ENCODE measurements around the gene POGLUT2.

- no peak for TF ChIP-seq POLR2A (IDR thresholded peaks at IDR 0.05)
- TF ChIP-seq, protein P1, sequence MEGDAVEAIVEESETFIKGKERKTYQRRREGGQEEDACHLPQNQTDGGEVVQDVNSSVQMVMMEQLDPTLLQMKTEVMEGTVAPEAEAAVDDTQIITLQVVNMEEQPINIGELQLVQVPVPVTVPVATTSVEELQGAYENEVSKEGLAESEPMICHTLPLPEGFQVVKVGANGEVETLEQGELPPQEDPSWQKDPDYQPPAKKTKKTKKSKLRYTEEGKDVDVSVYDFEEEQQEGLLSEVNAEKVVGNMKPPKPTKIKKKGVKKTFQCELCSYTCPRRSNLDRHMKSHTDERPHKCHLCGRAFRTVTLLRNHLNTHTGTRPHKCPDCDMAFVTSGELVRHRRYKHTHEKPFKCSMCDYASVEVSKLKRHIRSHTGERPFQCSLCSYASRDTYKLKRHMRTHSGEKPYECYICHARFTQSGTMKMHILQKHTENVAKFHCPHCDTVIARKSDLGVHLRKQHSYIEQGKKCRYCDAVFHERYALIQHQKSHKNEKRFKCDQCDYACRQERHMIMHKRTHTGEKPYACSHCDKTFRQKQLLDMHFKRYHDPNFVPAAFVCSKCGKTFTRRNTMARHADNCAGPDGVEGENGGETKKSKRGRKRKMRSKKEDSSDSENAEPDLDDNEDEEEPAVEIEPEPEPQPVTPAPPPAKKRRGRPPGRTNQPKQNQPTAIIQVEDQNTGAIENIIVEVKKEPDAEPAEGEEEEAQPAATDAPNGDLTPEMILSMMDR (IDR thresholded peaks at IDR 0.05) = no peak
- no peak for TF ChIP-seq EP300 (IDR thresholded peaks at IDR 0.05; ENCODE audit: low read depth)
- TF ChIP-seq POLR2AphosphoS5 (IDR thresholded peaks at IDR 0.05) = no peak
Observed at GRCh38 chr13:102793611-102794355, 5.0 kb downstream of the POGLUT2 start.

All from transverse colon (tissue), 4 donors.